ENCODE data around the gene OR6B1. TPM values are rescaled to one million over a fixed set of nuclear protein-coding genes. Genes with fewer than 3 reads are reported as not detected.

The OR6B1 gene
- total and polyA plus RNA-seq, 9 of the 15 experiments (the other 6 are each of a cell fraction or from before 2014, with no cell fraction given) = not detected

GRCh38 chr7:144004703-144005102 is 4.6 kb downstream of the OR6B1 start:
- intact Hi-C loops (cut with micrococcal nuclease) = no loop called here
- no peak for ATAC-seq
- no peak overlapping the region for H3K27ac ChIP-seq (ENCODE audit: extremely low read depth, low read depth, low read length)
- H3K4me1 ChIP-seq (replicated peaks in 1 of 2; ENCODE audit: control insufficient read depth in 2 of 2, insufficient read depth in 2 of 2, low read length in 2 of 2) = no peaks in the 10 kb centered on the region
- no peaks in the 10 kb centered on the region for H3K36me3 ChIP-seq (ENCODE audit: control insufficient read depth, insufficient read depth, low read length)
- FAIRE-seq = no peak
- BruUV-seq (replicated peaks) = no TSS peak
- no peaks in the 10 kb centered on the region for H4K20me1 ChIP-seq (replicated peaks; ENCODE audit: control insufficient read depth, insufficient read depth, low read length)
- no peak overlapping the region for H3K4me2 ChIP-seq (ENCODE audit: insufficient read depth, low read length)
- H3K9ac ChIP-seq (ENCODE audit: insufficient read depth in 1 of 2, low read depth in 2 of 2, low read length in 2 of 2) = no peak overlapping the region
- H3K79me2 ChIP-seq (ENCODE audit: control insufficient read depth, insufficient read depth, low read length) = no peaks in the 10 kb centered on the region
- no peak overlapping the region for H3K4me3 ChIP-seq
- in situ Hi-C loops (cut with MboI) = no loop called here
- ChIA-PET CTCF (ENCODE audit: low intra/inter-chr PET ratio) (no interaction called here), POLR2A (no interaction called here)
- H3K27me3 ChIP-seq (ENCODE audit: control insufficient read depth in 2 of 2, insufficient read depth in 2 of 2, low read length in 2 of 2) = peaks cover 0 to 5% of the 10 kb centered on the region in 2 experiments; a peak in 1 of 5 replicates
- H3K9me3 ChIP-seq (replicated peaks; ENCODE audit: control insufficient read depth, insufficient read depth, low read depth, low read length) = no peaks in the 10 kb centered on the region; the same call in 1 of the 2 replicates
- H2AFZ ChIP-seq (ENCODE audit: low read depth, low read length) = no peak overlapping the region
- no peaks in the 10 kb centered on the region for H3K9me1 ChIP-seq (ENCODE audit: control insufficient read depth, insufficient read depth, low read length)
- under 1% methylated on average over 5 of the region's 5 CpGs for WGBS (ENCODE audit: insufficient coverage, low coverage, missing lambda C conversion rate)
- no peak for DNase-seq (ENCODE audit: extremely low read depth in 1 of 4, low spot score in 3 of 4)
- TF ChIP-seq TFAP4 (CRISPR knock-in tag; IDR thresholded peaks at IDR 0.05; ENCODE audit: borderline replicate concordance) = no peak
- TF ChIP-seq MYBL2 (IDR thresholded peaks at IDR 0.05; ENCODE audit: low read depth) = no peak
- TF ChIP-seq MYBL2 (CRISPR knock-in tag; IDR thresholded peaks at IDR 0.05; ENCODE audit: borderline replicate concordance) = no peak
- TF ChIP-seq MLLT1 (IDR thresholded peaks at IDR 0.05) = no peak
- peak; percentile 88 for TF ChIP-seq NFIC (IDR thresholded peaks at IDR 0.05)
